GM18505 (cell line): ENCODE data around the gene ACAA2.
"Not testable (repeated sequence)": the region's sequence is repeated elsewhere in the genome, so short reads cannot be mapped to it uniquely, and the experiment has no call there.

Experiments used
- ATAC-seq: cut with Tn5 transposase; IDR thresholded peaks from one replicate; pipeline ENCODE4 v1.9.1; 2021; ENCODE audit not compliant: unreplicated experiment
- POLR2A ChIP-seq: IDR thresholded peaks from 4 replicates; pipeline ENCODE4 v1.6.1; 2011; ENCODE audit warnings: borderline replicate concordance; ENCODE audit not compliant: insufficient read depth, insufficient read length; ENCODE audit errors: extremely low read depth

ACAA2 gene

GRCh38 chr18:49784427-49785185 lies 28.7 kb downstream of the ACAA2 start:
- TF ChIP-seq POLR2A: no peak
- no peak for ATAC-seq

- not testable (repeated sequence) for ATAC-seq
Observed at GRCh38 chr18:49783631-49784030, 29.7 kb downstream of the ACAA2 start.

GRCh38 chr18:49778826-49779465 lies 34.4 kb downstream of the ACAA2 start:
- no peak for TF ChIP-seq POLR2A
- no peak for ATAC-seq

GRCh38 chr18:49769047-49769728 lies 44.1 kb downstream of the ACAA2 start:
- no peak for ATAC-seq
- no peak for TF ChIP-seq POLR2A

- TF ChIP-seq POLR2A: no peak
Observed at GRCh38 chr18:49768051-49768391, 45.3 kb downstream of the ACAA2 start.

GRCh38 chr18:49767111-49768050 lies 46.0 kb downstream of the ACAA2 start:
- ATAC-seq: no peak
- no peak for TF ChIP-seq POLR2A

More at GRCh38 chr18:49768051-49768391, 45.3 kb downstream of the ACAA2 start:
- ATAC-seq: no peak

- TF ChIP-seq POLR2A: no peak
Observed at GRCh38 chr18:49766646-49767045, 46.7 kb downstream of the ACAA2 start.

GRCh38 chr18:49764032-49764431 lies 49.3 kb downstream of the ACAA2 start:
- no peak for ATAC-seq
- no peak for TF ChIP-seq POLR2A

More at GRCh38 chr18:49766646-49767045, 46.7 kb downstream of the ACAA2 start:
- no peak for ATAC-seq

- TF ChIP-seq POLR2A: no peak
- no peak for ATAC-seq
Observed at GRCh38 chr18:49763590-49763989, 49.7 kb downstream of the ACAA2 start.

- no peak for TF ChIP-seq POLR2A
- ATAC-seq: no peak
Observed at GRCh38 chr18:49762191-49763077, 50.9 kb downstream of the ACAA2 start.

GRCh38 chr18:49761771-49762170 lies 51.6 kb downstream of the ACAA2 start:
- ATAC-seq: no peak
- TF ChIP-seq POLR2A: no peak

- no peak for TF ChIP-seq POLR2A
- ATAC-seq: no peak
Observed at GRCh38 chr18:49758263-49758610, 55.1 kb downstream of the ACAA2 start.
